Caco-2 (cell line): ENCODE results near the gene FBP2. TPM values are rescaled to one million over a fixed set of nuclear protein-coding genes. Genes with fewer than 3 reads are reported as not detected.

Experiments
- BruUV-seq: library from RNA; stranded (reverse); fragments of 400-500 nt; replicated peaks from 2 replicates; lab custom pipeline; 2021; lab: Mats Ljungman, UMichigan
- CTCF ChIA-PET: fragments of 300-600 bp; sonication (Branson Sonifier 250); formaldehyde crosslinking; loops from one replicate; lab custom pipeline; 2022; ENCODE audit warnings: antibody characterized with exemption; lab: Charles Lee
- POLR2A ChIA-PET: fragments of 300-600 bp; sonication (Branson Sonifier 250); formaldehyde crosslinking; loops from one replicate; lab custom pipeline; 2022; ENCODE audit warnings: antibody characterized with exemption; lab: Charles Lee
- DNase-seq, 2 experiments: peaks; one replicate each; pipeline versions ENCODE4 v3.0.0 to v3.0.0-alpha.2; 2020 to 2022
- H3K27me3 ChIP-seq: replicated peaks from 2 replicates; pipeline ENCODE4 v1.6.0; 2011; ENCODE audit warnings: low read length; ENCODE audit not compliant: control insufficient read depth, insufficient read depth
- H3K36me3 ChIP-seq: 2 replicates; pipeline ENCODE4 v1.5.1; 2011; ENCODE audit warnings: low read length; ENCODE audit not compliant: control insufficient read depth, insufficient read depth
- H3K4me1 ChIP-seq: fragments of 250-450 bp; sonication (Bioruptor Pico); 2 replicates; pipeline ENCODE4 v1.5.1; 2020; ENCODE audit warnings: mild to moderate bottlenecking
- H3K4me3 ChIP-seq: 2 replicates; pipeline ENCODE4 v1.5.1; 2011; ENCODE audit warnings: low read depth, mild to moderate bottlenecking, control low read depth, low read length
- H3K9me3 ChIP-seq: fragments of 250-450 bp; sonication (Bioruptor Pico); 2 replicates; pipeline ENCODE4 v1.5.1; 2020; ENCODE audit warnings: mild to moderate bottlenecking, moderate library complexity
- H3K27ac Mint-ChIP-seq: one replicate; pipeline ENCODE4 v1.8.0; 2022; ENCODE audit warnings: mixed read lengths; ENCODE audit not compliant: unreplicated experiment
- H3K27me3 Mint-ChIP-seq: one replicate; pipeline ENCODE4 v1.8.0; 2022; ENCODE audit warnings: mixed read lengths; ENCODE audit not compliant: insufficient read depth, unreplicated experiment
- H3K36me3 Mint-ChIP-seq: one replicate; pipeline ENCODE4 v1.8.0; 2022; ENCODE audit warnings: mild to moderate bottlenecking, mixed read lengths; ENCODE audit not compliant: insufficient read depth, unreplicated experiment
- H3K4me1 Mint-ChIP-seq: one replicate; pipeline ENCODE4 v1.8.0; 2022; ENCODE audit warnings: low read depth, mixed read lengths; ENCODE audit not compliant: unreplicated experiment
- H3K4me3 Mint-ChIP-seq: one replicate; pipeline ENCODE4 v1.8.0; 2022; ENCODE audit warnings: mild to moderate bottlenecking, moderate library complexity, mixed read lengths; ENCODE audit not compliant: unreplicated experiment
- H3K9me3 Mint-ChIP-seq: one replicate; pipeline ENCODE4 v1.8.0; 2022; ENCODE audit warnings: mixed read lengths; ENCODE audit not compliant: unreplicated experiment
- intact Hi-C: fragments of 100-400 bp; cut with micrococcal nuclease; formaldehyde crosslinking; loops from one replicate; pipeline ENCODE4 v1.10.0; 2022; ENCODE audit not compliant: unreplicated experiment
- total RNA-seq: library from RNA; stranded (reverse); gene quantifications from 2 replicates; pipeline ENCODE4 v1.2.3, GENCODE V29; 2022
- TF ChIP-seq, protein P1 (sequence below), 2 experiments: fragments of 200-600 bp in 1 of 2; IDR thresholded peaks; 1 replicate in 1 of 2; 2 replicates in 1 of 2; pipeline versions ENCODE4 v1.5.1 to v1.8.0; 2011 to 2022; ENCODE audit warnings: antibody characterized with exemption in 1 of 2, control low read depth in 1 of 2, inconsistent platforms in 1 of 2, low read depth in 1 of 2, low read length in 1 of 2, mild to moderate bottlenecking in 1 of 2, moderate library complexity in 1 of 2; ENCODE audit not compliant: insufficient read depth in 1 of 2, severe bottlenecking in 1 of 2, unreplicated experiment in 1 of 2

The FBP2 gene
- total RNA-seq, 1 experiment from 2014 or later, result not detected

DNA sequence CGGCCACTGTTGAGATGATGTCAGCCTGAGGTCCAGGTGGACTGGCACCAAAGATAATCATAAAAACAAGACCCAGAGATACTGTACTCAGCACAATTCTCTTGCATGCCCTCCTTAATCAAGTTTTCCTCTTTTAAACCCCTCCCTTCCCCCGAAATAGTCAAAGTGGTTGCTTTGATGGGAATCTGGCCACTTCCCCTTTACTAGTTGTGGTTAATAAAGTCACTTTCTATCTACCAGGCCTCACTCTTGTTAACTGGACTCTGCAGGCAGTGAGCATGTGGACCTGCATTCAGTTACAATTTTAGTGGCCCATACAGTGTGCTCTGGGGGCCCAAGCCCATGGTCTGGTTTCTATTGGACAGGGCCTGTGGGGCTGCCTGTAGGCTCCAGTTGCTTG, 17.5 kb downstream of the FBP2 start:
- intact Hi-C loops, result no loop called here
- no peaks in the 10 kb centered on the region for H3K36me3 ChIP-seq
- TF ChIP-seq, protein P1, sequence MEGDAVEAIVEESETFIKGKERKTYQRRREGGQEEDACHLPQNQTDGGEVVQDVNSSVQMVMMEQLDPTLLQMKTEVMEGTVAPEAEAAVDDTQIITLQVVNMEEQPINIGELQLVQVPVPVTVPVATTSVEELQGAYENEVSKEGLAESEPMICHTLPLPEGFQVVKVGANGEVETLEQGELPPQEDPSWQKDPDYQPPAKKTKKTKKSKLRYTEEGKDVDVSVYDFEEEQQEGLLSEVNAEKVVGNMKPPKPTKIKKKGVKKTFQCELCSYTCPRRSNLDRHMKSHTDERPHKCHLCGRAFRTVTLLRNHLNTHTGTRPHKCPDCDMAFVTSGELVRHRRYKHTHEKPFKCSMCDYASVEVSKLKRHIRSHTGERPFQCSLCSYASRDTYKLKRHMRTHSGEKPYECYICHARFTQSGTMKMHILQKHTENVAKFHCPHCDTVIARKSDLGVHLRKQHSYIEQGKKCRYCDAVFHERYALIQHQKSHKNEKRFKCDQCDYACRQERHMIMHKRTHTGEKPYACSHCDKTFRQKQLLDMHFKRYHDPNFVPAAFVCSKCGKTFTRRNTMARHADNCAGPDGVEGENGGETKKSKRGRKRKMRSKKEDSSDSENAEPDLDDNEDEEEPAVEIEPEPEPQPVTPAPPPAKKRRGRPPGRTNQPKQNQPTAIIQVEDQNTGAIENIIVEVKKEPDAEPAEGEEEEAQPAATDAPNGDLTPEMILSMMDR (IDR thresholded peaks at IDR 0.05; ENCODE audit: insufficient read depth in 1 of 2, low read depth in 1 of 2, low read length in 1 of 2, severe bottlenecking in 1 of 2, unreplicated experiment in 1 of 2), result no peak
- no peaks in the 10 kb centered on the region for H3K27me3 ChIP-seq
- Mint-ChIP-seq H3K36me3 (peaks cover 4% of the 10 kb centered on the region), H3K4me3 (no peak overlapping the region), H3K9me3 (no peaks in the 10 kb centered on the region), H3K4me1 (peaks cover 7% of the 10 kb centered on the region), H3K27ac (no peak overlapping the region), H3K27me3 (peaks cover 9% of the 10 kb centered on the region)
- CTCF ChIA-PET, result no interaction called here
- no peak for DNase-seq
- BruUV-seq, result no TSS peak
- H3K4me1 ChIP-seq, result no peaks in the 10 kb centered on the region
- no peaks in the 10 kb centered on the region for H3K9me3 ChIP-seq
- no peak overlapping the region for H3K4me3 ChIP-seq
- POLR2A ChIA-PET, result no interaction called here

DNA sequence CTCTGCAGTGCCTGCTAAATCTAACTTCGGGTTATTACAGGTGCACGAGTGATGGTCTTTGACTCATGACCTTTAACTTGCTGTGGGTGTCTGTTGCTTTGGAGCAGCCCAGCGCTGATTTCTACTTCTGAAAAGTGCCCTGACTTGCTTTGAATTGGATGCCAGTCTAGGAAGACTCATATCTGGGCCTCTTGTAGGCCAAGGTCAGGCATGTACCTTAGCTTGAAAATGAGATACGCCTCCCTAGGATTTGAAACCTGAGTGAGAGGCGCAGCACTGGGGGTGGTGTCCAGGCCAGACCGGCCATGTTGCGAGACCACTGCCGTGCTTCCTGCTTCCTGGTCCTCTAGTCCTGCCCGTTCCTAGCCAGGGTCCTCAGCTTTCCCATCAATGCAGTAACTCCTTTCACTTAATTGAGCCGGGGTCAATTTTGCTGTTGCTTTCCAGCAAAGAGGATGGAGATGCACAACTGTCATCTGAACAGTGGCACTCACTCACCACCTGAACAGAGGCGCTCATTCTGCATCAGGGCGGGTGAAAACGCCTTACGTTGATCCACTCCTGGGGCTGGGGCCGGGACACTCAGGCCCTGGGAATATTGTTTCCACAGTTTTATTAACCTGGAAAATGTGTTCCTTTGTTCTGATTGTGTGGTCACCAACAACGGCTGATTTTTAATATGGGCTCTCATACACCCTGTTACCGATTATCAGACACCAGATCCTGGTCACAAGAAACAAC, 24.5 kb downstream of the FBP2 start:
- Histone ChIP-seq H3K4me1 (no peaks in the 10 kb centered on the region), H3K27me3 (no peaks in the 10 kb centered on the region), H3K9me3 (no peaks in the 10 kb centered on the region), H3K4me3 (no peak overlapping the region), H3K36me3 (no peaks in the 10 kb centered on the region)
- Mint-ChIP-seq H3K27ac (no peak overlapping the region), H3K4me3 (no peak overlapping the region), H3K4me1 (no peaks in the 10 kb centered on the region), H3K9me3 (no peaks in the 10 kb centered on the region), H3K36me3 (peaks cover 6% of the 10 kb centered on the region), H3K27me3 (peaks cover 9% of the 10 kb centered on the region)
- TF ChIP-seq, protein P1 (IDR thresholded peaks at IDR 0.05; ENCODE audit: insufficient read depth in 1 of 2, low read depth in 1 of 2, low read length in 1 of 2, severe bottlenecking in 1 of 2, unreplicated experiment in 1 of 2), result no peak
- no peak for DNase-seq
- ChIA-PET CTCF (no interaction called here), POLR2A (interaction anchor here (0.6 kb wide), 1 partner anchor 660 kb away, joined by 5 read pairs; no protein-coding TSS in a partner anchor)
- BruUV-seq, result no TSS peak
- intact Hi-C loops, result no loop called here

DNA sequence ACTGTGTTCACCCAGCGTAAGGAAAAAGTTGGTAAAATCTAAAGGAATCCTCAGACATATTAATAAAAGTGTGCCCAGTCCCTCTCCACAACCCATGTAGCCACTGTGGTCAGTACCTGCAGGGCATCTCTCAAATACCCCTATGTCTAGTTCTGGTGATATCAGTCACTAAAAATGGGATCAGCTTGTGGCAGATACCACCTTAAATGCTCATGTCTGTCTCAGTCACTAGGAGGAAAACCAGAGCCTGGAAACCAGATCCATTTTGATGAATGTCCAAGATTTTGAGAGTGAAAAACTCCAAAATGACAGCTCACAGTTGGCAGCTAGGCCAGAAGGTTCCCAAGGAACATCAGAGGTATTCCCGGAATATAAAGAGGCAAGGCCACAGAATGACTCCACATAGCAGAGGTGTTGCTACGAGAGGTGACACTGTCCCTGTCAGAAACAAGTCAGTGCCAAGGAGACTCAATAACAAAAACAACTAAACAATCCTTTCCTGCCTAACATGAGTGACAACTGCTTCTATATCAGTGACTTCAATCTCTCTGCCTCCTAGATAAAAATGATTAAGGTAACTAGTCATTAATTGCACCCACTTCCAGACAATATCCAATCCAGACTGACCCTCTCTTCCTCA, 25.3 kb downstream of the FBP2 start:
- H3K4me3 Mint-ChIP-seq, result no peak overlapping the region
- H3K9me3 ChIP-seq, result no peaks in the 10 kb centered on the region
- no peak overlapping the region for H3K4me3 ChIP-seq
- CTCF ChIA-PET, result no interaction called here
- H3K27me3 ChIP-seq, result no peaks in the 10 kb centered on the region
- H3K36me3 Mint-ChIP-seq, result peaks cover 10% of the 10 kb centered on the region
- no peak overlapping the region for H3K27ac Mint-ChIP-seq
- intact Hi-C loops, result no loop called here
- TF ChIP-seq, protein P1 (IDR thresholded peaks at IDR 0.05; ENCODE audit: insufficient read depth in 1 of 2, low read depth in 1 of 2, low read length in 1 of 2, severe bottlenecking in 1 of 2, unreplicated experiment in 1 of 2), result no peak
- POLR2A ChIA-PET, result no interaction called here
- no peaks in the 10 kb centered on the region for H3K36me3 ChIP-seq
- H3K27me3 Mint-ChIP-seq, result peaks cover 9% of the 10 kb centered on the region
- H3K9me3 Mint-ChIP-seq, result no peaks in the 10 kb centered on the region
- H3K4me1 Mint-ChIP-seq, result no peaks in the 10 kb centered on the region
- H3K4me1 ChIP-seq, result no peaks in the 10 kb centered on the region
- no peak for DNase-seq
- no TSS peak for BruUV-seq
